Transverse colon (tissue), 4 donors: ENCODE results near the gene PLPPR3. TPM values are rescaled to one million over a fixed set of nuclear protein-coding genes. Genes with fewer than 3 reads are reported as not detected.

Experiments used
- DNase-seq: peaks from one replicate; pipeline ENCODE4 v3.0.0-alpha.2; 2019
- H3K27ac ChIP-seq, 4 donors: fragments of 200-600 bp; sonication (generic); 2 replicates each; pipeline ENCODE4 v1.5.1; 2016 to 2018; ENCODE audit warnings: inconsistent platforms in 4 of 4
- H3K27me3 ChIP-seq: fragments of 200-600 bp; sonication (generic); 2 replicates; pipeline ENCODE4 v1.5.1; 2017; ENCODE audit warnings: inconsistent platforms
- H3K36me3 ChIP-seq, 4 donors: fragments of 200-600 bp; sonication (generic); 2 replicates each; pipeline ENCODE4 v1.5.1; 2017 to 2019; ENCODE audit warnings: inconsistent platforms in 4 of 4
- H3K4me1 ChIP-seq, 4 donors: fragments of 200-600 bp; sonication (generic); 2 replicates each; pipeline ENCODE4 v1.5.1; 2017 to 2020; ENCODE audit warnings: inconsistent platforms in 4 of 4
- H3K4me3 ChIP-seq, 4 donors: fragments of 200-600 bp; sonication (generic); 1 replicate in 1 of 4; 2 replicates in 3 of 4; pipeline versions ENCODE4 v1.5.1 to v1.6.1; 2017 to 2019; ENCODE audit warnings: inconsistent platforms in 4 of 4
- H3K9me3 ChIP-seq, 2 donors: fragments of 200-600 bp; sonication (generic); 2 replicates each; pipeline ENCODE4 v1.5.1; 2017 to 2019; ENCODE audit warnings: inconsistent platforms in 2 of 2
- EP300 ChIP-seq: sonication (generic); formaldehyde crosslinking; IDR thresholded peaks from one replicate; pipeline ENCODE4 v1.6.1; 2017; ENCODE audit warnings: antibody characterized with exemption, low read depth
- POLR2A ChIP-seq: fragments of 450-650 bp; IDR thresholded peaks from one replicate; pipeline ENCODE4 v1.6.1; 2016; ENCODE audit warnings: antibody characterized with exemption, mild to moderate bottlenecking, moderate library complexity
- POLR2AphosphoS5 ChIP-seq, 3 donors: sonication (generic); formaldehyde crosslinking; IDR thresholded peaks; one replicate each; pipeline ENCODE4 v1.6.1; 2016; ENCODE audit warnings: antibody characterized with exemption in 3 of 3
- WGBS, 2 donors: methylation state at CpG; one replicate each; pipeline ENCODE4 v1.1.5; 2018; ENCODE audit warnings: low coverage in 1 of 2; 5-methylcytosine and 5-hydroxymethylcytosine counted together
- in situ Hi-C, 4 donors: fragments of 200-750 bp; cut with MboI; loops; one replicate each; pipeline versions ENCODE4 v1.15.0 to v1.15.1; 2017; ENCODE audit warnings: low sequenced_read_pairs in 3 of 4, low pct_ligation_motif_present in 1 of 4, low pct_unique_long_range_greater_than_20kb in 1 of 4
- intact Hi-C: fragments of 100-400 bp; cut with DNase I; formaldehyde crosslinking; loops from one replicate; pipeline ENCODE4 v1.15.1; 2023; ENCODE audit warnings: low total_unique reads
- total RNA-seq, 4 donors: library from RNA; depleted of rRNA; stranded (reverse); fragments of >200 nt; gene quantifications; one replicate each; pipeline ENCODE4 v1.1.0, GENCODE V29; 2016
- TF ChIP-seq, protein P1 (sequence below), 5 experiments: fragments of 200-600 bp in 3 of 5; fragments of 450-650 bp in 2 of 5; sonication (generic) in 3 of 5; IDR thresholded peaks; 1 replicate in 2 of 5; 2 replicates in 3 of 5; pipeline ENCODE4 v1.5.1; 2016 to 2017; ENCODE audit warnings: antibody characterized with exemption in 5 of 5, inconsistent platforms in 3 of 5, mild to moderate bottlenecking in 2 of 5, moderate library complexity in 1 of 5

The PLPPR3 gene
- total RNA-seq, 4 donors from 2014 or later, result not detected

DNA sequence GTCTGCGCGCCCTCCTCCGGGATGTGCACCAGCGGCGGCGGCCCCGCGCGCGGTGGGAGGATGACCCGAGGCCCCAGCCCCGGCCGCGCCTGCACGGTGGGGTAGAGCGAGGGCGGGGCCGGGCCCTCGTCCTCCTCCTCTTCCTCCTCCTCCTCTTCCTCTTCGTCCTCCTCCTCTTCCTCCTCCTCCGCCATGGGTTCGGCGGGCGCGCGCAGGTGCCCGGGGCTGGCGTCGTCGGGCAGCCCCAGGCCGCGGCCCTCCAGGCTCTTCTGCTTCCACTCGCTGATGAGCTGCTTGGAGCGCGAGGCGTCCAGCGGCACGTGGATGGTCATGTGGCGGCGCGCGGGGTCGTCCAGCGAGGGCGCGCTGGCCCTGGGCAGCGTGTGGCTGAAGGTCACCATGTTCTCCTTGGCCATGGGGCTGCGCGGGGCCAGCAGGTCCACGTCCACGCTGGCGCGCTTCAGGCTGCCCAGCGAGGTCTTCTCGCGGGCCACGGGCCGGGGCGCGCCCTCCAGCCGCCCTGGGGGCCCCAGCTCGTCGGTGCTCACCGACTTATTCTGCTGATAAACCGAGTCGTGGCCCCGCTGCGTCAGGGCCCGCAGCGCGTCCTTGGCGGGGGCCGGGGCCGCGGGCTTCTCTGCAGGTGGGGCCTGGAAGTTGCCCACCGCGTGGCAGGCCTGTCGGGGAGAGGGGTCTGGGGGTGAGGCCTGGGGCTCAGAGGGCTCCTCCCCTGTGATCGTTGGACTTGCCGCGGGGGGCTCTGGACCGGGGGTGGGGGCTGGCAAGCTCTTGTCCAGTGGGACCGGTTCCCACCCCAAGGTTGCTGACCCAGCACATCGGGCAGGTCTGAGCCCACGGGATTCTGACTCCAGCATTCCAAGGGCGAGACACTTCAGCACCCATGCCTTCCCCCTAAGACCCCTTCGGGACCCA, 8.3 kb downstream of the PLPPR3 start:
- DNase-seq, result no peak
- intact Hi-C loops, result no loop called here

DNA sequence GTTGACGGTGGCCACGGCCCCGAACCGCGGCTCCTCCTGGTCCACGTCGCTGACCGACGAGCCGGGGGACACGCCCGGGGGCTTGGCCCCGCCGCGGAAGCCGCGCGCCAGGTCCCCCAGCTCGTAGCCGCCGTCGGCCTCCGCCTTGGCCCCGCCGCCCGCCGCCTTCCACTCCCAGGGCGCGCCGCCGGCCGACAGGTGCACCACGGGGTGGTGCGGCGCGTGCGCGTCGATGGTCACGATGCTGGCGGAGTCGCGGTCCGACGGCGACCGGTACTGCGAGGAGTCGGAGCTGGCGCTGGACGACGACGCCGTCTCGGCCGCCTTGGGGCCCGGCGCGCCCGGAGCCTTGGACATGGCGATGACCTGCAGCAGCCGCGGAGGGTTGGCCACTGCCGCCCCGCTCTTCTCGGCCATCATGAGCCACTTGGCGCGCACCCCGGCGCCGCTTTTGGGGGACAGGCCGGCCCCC, 9.0 kb downstream of the PLPPR3 start:
- DNase-seq, result no peak
- intact Hi-C loops, result no loop called here

More for the DNA sequence above, 8.3 kb downstream of the PLPPR3 start:
- WGBS, 2 donors, result 96% methylated on average over 61 of the region's 87 CpGs; no CpG with 5 or more reads in 1 of the 2 donors
- Histone ChIP-seq H3K9me3 (no peaks in the 10 kb centered on the region), H3K4me1 (no peaks in the 10 kb centered on the region), H3K27ac (no peak overlapping the region), H3K27me3 (no peaks in the 10 kb centered on the region), H3K4me3 (no peak overlapping the region), H3K36me3 (peaks cover 0 to 42% (median 19%) of the 10 kb centered on the region in 4 donors)
- TF ChIP-seq POLR2A, result no peak
- no peak for TF ChIP-seq EP300
- TF ChIP-seq, protein P1, sequence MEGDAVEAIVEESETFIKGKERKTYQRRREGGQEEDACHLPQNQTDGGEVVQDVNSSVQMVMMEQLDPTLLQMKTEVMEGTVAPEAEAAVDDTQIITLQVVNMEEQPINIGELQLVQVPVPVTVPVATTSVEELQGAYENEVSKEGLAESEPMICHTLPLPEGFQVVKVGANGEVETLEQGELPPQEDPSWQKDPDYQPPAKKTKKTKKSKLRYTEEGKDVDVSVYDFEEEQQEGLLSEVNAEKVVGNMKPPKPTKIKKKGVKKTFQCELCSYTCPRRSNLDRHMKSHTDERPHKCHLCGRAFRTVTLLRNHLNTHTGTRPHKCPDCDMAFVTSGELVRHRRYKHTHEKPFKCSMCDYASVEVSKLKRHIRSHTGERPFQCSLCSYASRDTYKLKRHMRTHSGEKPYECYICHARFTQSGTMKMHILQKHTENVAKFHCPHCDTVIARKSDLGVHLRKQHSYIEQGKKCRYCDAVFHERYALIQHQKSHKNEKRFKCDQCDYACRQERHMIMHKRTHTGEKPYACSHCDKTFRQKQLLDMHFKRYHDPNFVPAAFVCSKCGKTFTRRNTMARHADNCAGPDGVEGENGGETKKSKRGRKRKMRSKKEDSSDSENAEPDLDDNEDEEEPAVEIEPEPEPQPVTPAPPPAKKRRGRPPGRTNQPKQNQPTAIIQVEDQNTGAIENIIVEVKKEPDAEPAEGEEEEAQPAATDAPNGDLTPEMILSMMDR (IDR thresholded peaks at IDR 0.05), result no peak
- peak in 1 of 3 donors; percentile 37 for TF ChIP-seq POLR2AphosphoS5 (IDR thresholded peaks at IDR 0.05)
- in situ Hi-C loops, result no loop called here

DNA sequence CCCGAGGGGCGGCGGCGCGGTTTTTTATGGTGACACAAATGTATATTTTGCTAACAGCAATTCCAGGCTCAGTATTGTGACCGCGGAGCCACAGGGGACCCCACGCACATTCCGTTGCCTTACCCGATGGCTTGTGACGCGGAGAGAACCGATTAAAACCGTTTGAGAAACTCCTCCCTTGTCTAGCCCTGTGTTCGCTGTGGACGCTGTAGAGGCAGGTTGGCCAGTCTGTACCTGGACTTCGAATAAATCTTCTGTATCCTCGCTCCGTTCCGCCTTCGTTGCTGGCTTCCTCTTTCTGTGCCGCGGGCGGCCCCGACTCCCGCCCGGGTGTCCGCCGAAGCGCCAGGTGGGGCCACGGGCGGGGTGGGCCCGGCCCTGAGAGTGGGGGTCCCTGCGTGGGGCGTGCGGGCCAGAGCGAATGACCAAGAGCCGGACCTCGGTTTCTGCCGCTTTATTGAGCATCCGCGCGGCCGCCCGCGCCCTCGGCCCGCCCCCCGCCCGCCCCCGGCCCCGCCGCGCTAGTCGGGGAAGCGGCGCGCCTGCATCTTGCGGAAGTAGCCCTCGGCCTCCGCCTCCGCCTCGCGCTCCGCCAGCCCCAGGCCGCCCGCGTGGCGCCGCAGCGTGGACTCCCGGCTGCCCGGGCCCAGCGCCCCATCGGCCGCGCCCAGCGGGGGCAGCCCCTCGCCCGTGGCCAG, 9.6 kb downstream of the PLPPR3 start:
- Histone ChIP-seq H3K27ac (no peak overlapping the region), H3K4me3 (no peak overlapping the region), H3K4me1 (no peaks in the 10 kb centered on the region), H3K36me3 (peaks cover 0 to 55% (median 27%) of the 10 kb centered on the region in 4 donors), H3K9me3 (no peaks in the 10 kb centered on the region), H3K27me3 (no peaks in the 10 kb centered on the region)
- intact Hi-C loops (no loop called here), in situ Hi-C loops (no loop called here)
- TF ChIP-seq, protein P1 (IDR thresholded peaks at IDR 0.05), result no peak
- TF ChIP-seq POLR2A (no peak), EP300 (no peak), POLR2AphosphoS5 (IDR thresholded peaks at IDR 0.05) (no peak)
- 90 to 94% methylated on average over 14 to 72 of the region's 80 CpGs for WGBS, 2 donors
- DNase-seq, result no peak

More for the DNA sequence above, 9.0 kb downstream of the PLPPR3 start:
- Histone ChIP-seq H3K4me1 (no peaks in the 10 kb centered on the region), H3K36me3 (peaks cover 0 to 49% (median 23%) of the 10 kb centered on the region in 4 donors), H3K27ac (no peak overlapping the region), H3K27me3 (no peaks in the 10 kb centered on the region), H3K4me3 (no peak overlapping the region), H3K9me3 (no peaks in the 10 kb centered on the region)
- 96% methylated on average over 48 of the region's 72 CpGs; no CpG with 5 or more reads in 1 of the 2 donors for WGBS, 2 donors
- TF ChIP-seq, protein P1 (IDR thresholded peaks at IDR 0.05), result no peak
- TF ChIP-seq POLR2AphosphoS5 (IDR thresholded peaks at IDR 0.05), result no peak
- no peak for TF ChIP-seq EP300
- no peak for TF ChIP-seq POLR2A
- in situ Hi-C loops, result no loop called here

DNA sequence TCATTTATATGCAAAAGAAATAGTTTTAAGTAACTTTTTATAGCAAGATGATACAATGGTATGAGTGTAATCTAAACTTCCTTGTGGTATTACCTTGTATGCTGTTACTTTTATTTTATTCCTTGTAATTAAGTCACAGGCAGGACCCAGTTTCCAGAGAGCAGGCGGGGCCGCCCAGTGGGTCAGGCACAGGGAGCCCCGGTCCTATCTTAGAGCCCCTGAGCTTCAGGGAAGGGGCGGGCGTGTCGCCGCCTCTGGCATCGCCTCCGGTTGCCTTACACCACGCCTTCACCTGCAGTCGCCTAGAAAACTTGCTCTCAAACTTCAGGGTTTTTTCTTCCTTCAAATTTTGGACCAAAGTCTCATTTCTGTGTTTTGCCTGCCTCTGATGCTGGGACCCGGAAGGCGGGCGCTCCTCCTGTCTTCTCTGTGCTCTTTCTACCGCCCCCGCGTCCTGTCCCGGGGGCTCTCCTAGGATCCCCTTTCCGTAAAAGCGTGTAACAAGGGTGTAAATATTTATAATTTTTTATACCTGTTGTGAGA, 10.2 kb downstream of the PLPPR3 start:
- Histone ChIP-seq H3K9me3 (no peaks in the 10 kb centered on the region), H3K4me1 (no peaks in the 10 kb centered on the region), H3K36me3 (peaks cover 0 to 61% (median 33%) of the 10 kb centered on the region in 4 donors), H3K27me3 (no peaks in the 10 kb centered on the region), H3K27ac (no peak overlapping the region), H3K4me3 (no peak overlapping the region)
- intact Hi-C loops, result no loop called here
- TF ChIP-seq POLR2AphosphoS5 (IDR thresholded peaks at IDR 0.05) (no peak), POLR2A (no peak), EP300 (no peak)
- TF ChIP-seq, protein P1 (IDR thresholded peaks at IDR 0.05), result no peak
- WGBS, 2 donors, result 92 to 94% methylated on average over 9 to 20 of the region's 20 CpGs
- in situ Hi-C loops, result no loop called here
- DNase-seq, result no peak
